SH-SY5Y (cell line): ENCODE results near the gene INPP4A.

Experiments
- GATA2 ChIP-seq: IDR thresholded peaks from 2 replicates; pipeline ENCODE4 v1.6.1; 2011; ENCODE audit warnings: mild to moderate bottlenecking, low read depth, low read length
- GATA3 ChIP-seq: IDR thresholded peaks from 2 replicates; pipeline ENCODE4 v1.6.1; 2011; ENCODE audit warnings: low read depth, mild to moderate bottlenecking, low read length, moderate library complexity

DNA sequence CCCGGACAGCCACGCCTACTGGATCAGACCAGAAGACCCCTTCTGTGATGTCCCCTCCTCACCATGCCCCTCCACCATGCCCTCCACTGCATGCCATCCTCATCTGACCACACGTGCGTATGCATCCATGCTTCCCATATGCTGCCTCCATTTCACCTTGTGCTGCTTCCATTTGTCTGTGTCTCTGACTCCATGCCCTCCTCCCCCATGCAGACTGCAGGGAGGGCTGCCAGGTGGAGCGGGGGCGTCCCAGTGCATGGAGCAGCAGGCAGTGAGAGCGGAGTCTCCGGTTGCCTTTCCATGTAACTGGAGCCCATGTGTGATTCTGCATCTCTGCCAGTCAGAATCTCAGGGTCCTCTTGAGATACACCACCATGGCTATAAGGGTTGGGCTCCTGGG, 111.0 kb downstream of the INPP4A start:
- TF ChIP-seq GATA2 (no peak), GATA3 (no peak)
